Activated CD4-positive, alpha-beta T cell treated with anti-CD3 and anti-CD28 coated beads, Interleukin-2, Interleukin-4, amounts not matched to agents 100 ng/mL and 50 ng/mL, durations not matched to agents 16 hours and 8 hours (primary cell): Measurements from ENCODE around the gene DGCR6.
"Not testable (repeated sequence)": the region's sequence is repeated elsewhere in the genome, so short reads cannot be mapped to it uniquely, and the experiment has no call there.

Experiments used
- DNase-seq: peaks from one replicate; pipeline ENCODE4 v3.0.0-alpha.2; 2020; ENCODE audit warnings: low spot score

Gene DGCR6

GRCh38 chr22:18905540-18906409 is at the start of gene DGCR6:
Gene DGCR6 (plus strand): TSS chr22:18906320. CDS start chr22:18906375, 55 bp downstream.
- DNase-seq = no peak

GRCh38 chr22:18859314-18859713 is 46.8 kb upstream of the DGCR6 start:
- DNase-seq = not testable (repeated sequence)

GRCh38 chr22:18881260-18881659 is 24.9 kb upstream of the DGCR6 start:
- DNase-seq = not testable (repeated sequence)

- DNase-seq = not testable (repeated sequence)
Measured at GRCh38 chr22:18884465-18884864, 21.7 kb upstream of the DGCR6 start.

GRCh38 chr22:18888115-18888514 is 18.0 kb upstream of the DGCR6 start:
- DNase-seq = no peak

- not testable (repeated sequence) for DNase-seq
Measured at GRCh38 chr22:18890510-18891192, 15.5 kb upstream of the DGCR6 start.

GRCh38 chr22:18893775-18894174 is 12.3 kb upstream of the DGCR6 start:
- not testable (repeated sequence) for DNase-seq

GRCh38 chr22:18896037-18896657 is 10.0 kb upstream of the DGCR6 start:
- DNase-seq = not testable (repeated sequence)

GRCh38 chr22:18906410-18906745 is 258 bp downstream of the DGCR6 start:
- DNase-seq = not testable (repeated sequence)

GRCh38 chr22:18906896-18907295 is 776 bp downstream of the DGCR6 start:
- DNase-seq = no peak

- no peak for DNase-seq
Measured at GRCh38 chr22:18909556-18909955, 3.4 kb downstream of the DGCR6 start.

- not testable (repeated sequence) for DNase-seq
Measured at GRCh38 chr22:18911535-18911934, 5.4 kb downstream of the DGCR6 start.

GRCh38 chr22:18912264-18912946 is 6.3 kb downstream of the DGCR6 start:
- not testable (repeated sequence) for DNase-seq

- DNase-seq = not testable (repeated sequence)
Measured at GRCh38 chr22:18914558-18914957, 8.4 kb downstream of the DGCR6 start.

- not testable (repeated sequence) for DNase-seq
Measured at GRCh38 chr22:18915550-18915949, 9.4 kb downstream of the DGCR6 start.

GRCh38 chr22:18917818-18918217 is 11.7 kb downstream of the DGCR6 start:
- not testable (repeated sequence) for DNase-seq

GRCh38 chr22:18920257-18920902 is 14.3 kb downstream of the DGCR6 start:
- not testable (repeated sequence) for DNase-seq

GRCh38 chr22:18925368-18926064 is 19.4 kb downstream of the DGCR6 start:
- DNase-seq = no peak

- DNase-seq = no peak
Measured at GRCh38 chr22:18927020-18927419, 20.9 kb downstream of the DGCR6 start.

- DNase-seq = no peak
Measured at GRCh38 chr22:18927573-18927972, 21.5 kb downstream of the DGCR6 start.

GRCh38 chr22:18929459-18929858 is 23.3 kb downstream of the DGCR6 start:
- DNase-seq = no peak
